Activated CD4-positive, alpha-beta T cell treated with anti-CD3 and anti-CD28 coated beads, Interleukin-2, amount 50 U/mL, for 1 hour (primary cell): ENCODE data around the gene SLC2A5.
"Not testable (repeated sequence)": the region's sequence is repeated elsewhere in the genome, so short reads cannot be mapped to it uniquely, and the experiment has no call there.

Experiments used
- DNase-seq: peaks from one replicate; pipeline ENCODE4 v3.0.0-alpha.2; 2020

SLC2A5 gene

GRCh38 chr1:9031484-9032259 lies 37.8 kb downstream of the SLC2A5 start:
- DNase-seq: no peak

- not testable (repeated sequence) for DNase-seq
Measured at GRCh38 chr1:9031077-9031476, 38.4 kb downstream of the SLC2A5 start.

- no peak for DNase-seq
Measured at GRCh38 chr1:9028921-9029705, 40.3 kb downstream of the SLC2A5 start.

- DNase-seq: no peak
Measured at GRCh38 chr1:9027307-9027706, 42.1 kb downstream of the SLC2A5 start.

GRCh38 chr1:9025449-9025848 lies 44.0 kb downstream of the SLC2A5 start:
- DNase-seq: no peak

GRCh38 chr1:9024837-9025236 lies 44.6 kb downstream of the SLC2A5 start:
- no peak for DNase-seq

- DNase-seq: no peak
Measured at GRCh38 chr1:9022773-9023172, 46.7 kb downstream of the SLC2A5 start.

GRCh38 chr1:9022026-9022738 lies 47.3 kb downstream of the SLC2A5 start:
- DNase-seq: not testable (repeated sequence)

- no peak for DNase-seq
Measured at GRCh38 chr1:9020305-9020704, 49.1 kb downstream of the SLC2A5 start.

GRCh38 chr1:9019896-9020295 lies 49.5 kb downstream of the SLC2A5 start:
- no peak for DNase-seq

GRCh38 chr1:9018333-9018732 lies 51.1 kb downstream of the SLC2A5 start:
- DNase-seq: no peak

- no peak for DNase-seq
Measured at GRCh38 chr1:9016455-9016854, 53.0 kb downstream of the SLC2A5 start.

GRCh38 chr1:9014475-9015375 lies 54.7 kb downstream of the SLC2A5 start:
- DNase-seq: no peak

GRCh38 chr1:9013819-9014218 lies 55.6 kb downstream of the SLC2A5 start:
- no peak for DNase-seq

GRCh38 chr1:9010781-9011323 lies 58.6 kb downstream of the SLC2A5 start:
- no peak for DNase-seq

GRCh38 chr1:9009438-9010370 lies 59.7 kb downstream of the SLC2A5 start:
- no peak for DNase-seq

GRCh38 chr1:9008236-9008635 lies 61.2 kb downstream of the SLC2A5 start:
- no peak for DNase-seq

GRCh38 chr1:9006956-9007615 lies 62.3 kb downstream of the SLC2A5 start:
- DNase-seq: no peak

GRCh38 chr1:9005395-9005708 lies 64.1 kb downstream of the SLC2A5 start:
- DNase-seq: no peak

- DNase-seq: peak; percentile 82
Measured at GRCh38 chr1:9004700-9005394, 64.6 kb downstream of the SLC2A5 start.
